ENCODE results near the gene CAMK4.

CAMK4 gene

DNA sequence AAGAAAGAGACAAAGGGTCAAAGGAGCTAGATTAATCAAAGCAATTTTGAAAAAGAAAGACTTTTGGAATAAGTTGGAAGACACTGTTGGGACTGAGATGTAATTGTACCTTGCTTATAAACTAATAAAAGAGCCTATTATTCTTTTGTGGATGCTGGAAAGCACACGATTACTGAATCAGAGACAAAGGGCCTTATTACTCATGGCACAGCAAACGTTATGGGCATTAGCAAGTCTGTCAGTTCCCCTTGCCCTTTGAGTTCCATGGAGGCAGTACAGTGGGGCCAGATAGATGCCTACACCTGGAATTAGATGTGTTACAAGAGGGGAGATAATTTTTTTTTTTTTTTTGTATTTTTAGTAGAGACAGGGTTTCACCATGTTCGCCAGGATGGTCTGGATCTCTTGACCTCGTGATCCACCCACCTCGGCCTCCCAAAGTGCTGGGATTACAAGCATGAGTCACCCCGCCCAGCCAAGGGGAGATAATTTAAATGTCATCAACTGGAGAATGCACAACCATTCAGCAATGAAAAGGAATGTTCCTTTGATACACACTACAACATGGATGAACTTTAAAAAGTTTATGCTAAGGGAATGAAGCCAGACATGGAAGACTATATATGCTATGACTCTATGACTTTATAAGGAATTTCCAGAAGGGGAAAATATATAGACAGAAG lies 159.2 kb downstream of the CAMK4 start:
- H3K9me3 ChIP-seq (ENCODE audit: control insufficient read depth, insufficient read depth, low read length): no peaks in the 10 kb centered on the region
- no peaks in the 10 kb centered on the region for H3K79me2 ChIP-seq (ENCODE audit: control insufficient read depth, low read length)
- TF ChIP-seq EZH2phosphoT487 (IDR thresholded peaks at IDR 0.05; ENCODE audit: borderline replicate concordance, low read length): no peak
- no peak for TF ChIP-seq CTCF (IDR thresholded peaks at IDR 0.05; ENCODE audit: low read depth, low read length, poor library complexity, severe bottlenecking)
- H3K36me3 ChIP-seq (ENCODE audit: control insufficient read depth, low read length): no peaks in the 10 kb centered on the region
- H3K4me3 ChIP-seq (ENCODE audit: low read length): no peak overlapping the region
- no peaks in the 10 kb centered on the region for H3K9me2 ChIP-seq (replicated peaks; ENCODE audit: control insufficient read depth, low read length)
- no peak overlapping the region for H3K4me2 ChIP-seq (ENCODE audit: low read length)
- H3K4me1 ChIP-seq (ENCODE audit: control insufficient read depth, low read length): no peaks in the 10 kb centered on the region
- H3F3A ChIP-seq (ENCODE audit: control insufficient read depth, insufficient read depth): no peaks in the 10 kb centered on the region
- no peaks in the 10 kb centered on the region for H4K20me1 ChIP-seq (ENCODE audit: control insufficient read depth, insufficient read depth, low read depth, low read length)
- no peaks in the 10 kb centered on the region for H3K27me3 ChIP-seq (ENCODE audit: control insufficient read depth, low read length)
- H3K27ac ChIP-seq (ENCODE audit: low read depth, low read length): no peak overlapping the region

- no peak overlapping the region for H3K4me2 ChIP-seq (ENCODE audit: low read length)
- no peaks in the 10 kb centered on the region for H4K20me1 ChIP-seq (ENCODE audit: control insufficient read depth, insufficient read depth, low read depth, low read length)
- H3K9me3 ChIP-seq (ENCODE audit: control insufficient read depth, insufficient read depth, low read length): no peaks in the 10 kb centered on the region
- no peaks in the 10 kb centered on the region for H3K4me1 ChIP-seq (ENCODE audit: control insufficient read depth, low read length)
- H3F3A ChIP-seq (ENCODE audit: control insufficient read depth, insufficient read depth): no peaks in the 10 kb centered on the region
- H3K27ac ChIP-seq (ENCODE audit: low read depth, low read length): no peak overlapping the region
- H3K9me2 ChIP-seq (replicated peaks; ENCODE audit: control insufficient read depth, low read length): no peaks in the 10 kb centered on the region
- no peaks in the 10 kb centered on the region for H3K36me3 ChIP-seq (ENCODE audit: control insufficient read depth, low read length)
- no peaks in the 10 kb centered on the region for H3K27me3 ChIP-seq (ENCODE audit: control insufficient read depth, low read length)
- H3K4me3 ChIP-seq (ENCODE audit: low read length): no peak overlapping the region
- TF ChIP-seq CTCF (IDR thresholded peaks at IDR 0.05; ENCODE audit: low read depth, low read length, poor library complexity, severe bottlenecking): no peak
- no peaks in the 10 kb centered on the region for H3K79me2 ChIP-seq (ENCODE audit: control insufficient read depth, low read length)
Measured at GRCh38 chr5:111384220-111384619, 160.0 kb downstream of the CAMK4 start.

GRCh38 chr5:111385051-111385450 lies 160.9 kb downstream of the CAMK4 start:
- Histone ChIP-seq H3K36me3 (ENCODE audit: control insufficient read depth, low read length) (no peaks in the 10 kb centered on the region), H3K27ac (ENCODE audit: low read depth, low read length) (no peak overlapping the region), H3K4me1 (ENCODE audit: control insufficient read depth, low read length) (no peaks in the 10 kb centered on the region), H3K4me3 (ENCODE audit: low read length) (no peak overlapping the region), H3K27me3 (ENCODE audit: control insufficient read depth, low read length) (no peaks in the 10 kb centered on the region), H3K79me2 (ENCODE audit: control insufficient read depth, low read length) (no peaks in the 10 kb centered on the region), H3K9me3 (ENCODE audit: control insufficient read depth, insufficient read depth, low read length) (no peaks in the 10 kb centered on the region), H3F3A (ENCODE audit: control insufficient read depth, insufficient read depth) (no peaks in the 10 kb centered on the region), H3K4me2 (ENCODE audit: low read length) (no peak overlapping the region), H4K20me1 (ENCODE audit: control insufficient read depth, insufficient read depth, low read depth, low read length) (no peaks in the 10 kb centered on the region), H3K9me2 (replicated peaks; ENCODE audit: control insufficient read depth, low read length) (no peaks in the 10 kb centered on the region)
- TF ChIP-seq CTCF (IDR thresholded peaks at IDR 0.05; ENCODE audit: low read depth, low read length, poor library complexity, severe bottlenecking) (no peak), EZH2phosphoT487 (IDR thresholded peaks at IDR 0.05; ENCODE audit: borderline replicate concordance, low read length) (no peak)
